NOMO-1 treated with dmso at 0.1 percent for 144 hours (cell line): ENCODE results near the gene MGAT4B.
"Not testable (repeated sequence)": the region's sequence is repeated elsewhere in the genome, so short reads cannot be mapped to it uniquely, and the experiment has no call there.

ENCODE experiments used
- DNase-seq: peaks from one replicate; lab custom pipeline; 2025; ENCODE audit not compliant: unreplicated experiment; lab: John Stamatoyannopoulos, UW

Gene MGAT4B

GRCh38 chr5:179795863-179796833 is 10.5 kb downstream of the MGAT4B start:
- DNase-seq = peak; percentile 85

- no peak for DNase-seq
Measured at GRCh38 chr5:179795049-179795862, 11.4 kb downstream of the MGAT4B start.

GRCh38 chr5:179794575-179794974 is 12.1 kb downstream of the MGAT4B start:
- DNase-seq = no peak

DNA sequence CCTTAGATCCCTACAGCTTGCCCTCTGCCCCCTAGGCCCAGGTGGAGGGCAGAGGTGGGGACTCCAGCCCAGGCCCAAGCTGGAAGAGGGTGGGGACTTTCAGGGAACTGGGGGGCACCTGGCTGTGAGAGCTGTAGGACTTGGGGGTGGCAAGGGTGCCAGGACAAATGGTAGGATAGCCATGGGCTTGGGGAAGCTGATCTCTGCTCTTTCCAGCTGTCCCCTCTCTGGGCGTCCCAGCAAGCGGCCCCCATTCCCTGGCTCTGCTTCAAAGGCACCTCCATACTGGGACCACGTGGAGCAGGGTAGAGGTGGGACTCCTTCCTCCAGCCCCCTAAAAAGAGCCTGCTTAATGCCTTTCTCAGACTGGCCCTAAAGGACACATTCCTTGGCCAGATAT is 12.5 kb downstream of the MGAT4B start:
- no peak for DNase-seq

DNA sequence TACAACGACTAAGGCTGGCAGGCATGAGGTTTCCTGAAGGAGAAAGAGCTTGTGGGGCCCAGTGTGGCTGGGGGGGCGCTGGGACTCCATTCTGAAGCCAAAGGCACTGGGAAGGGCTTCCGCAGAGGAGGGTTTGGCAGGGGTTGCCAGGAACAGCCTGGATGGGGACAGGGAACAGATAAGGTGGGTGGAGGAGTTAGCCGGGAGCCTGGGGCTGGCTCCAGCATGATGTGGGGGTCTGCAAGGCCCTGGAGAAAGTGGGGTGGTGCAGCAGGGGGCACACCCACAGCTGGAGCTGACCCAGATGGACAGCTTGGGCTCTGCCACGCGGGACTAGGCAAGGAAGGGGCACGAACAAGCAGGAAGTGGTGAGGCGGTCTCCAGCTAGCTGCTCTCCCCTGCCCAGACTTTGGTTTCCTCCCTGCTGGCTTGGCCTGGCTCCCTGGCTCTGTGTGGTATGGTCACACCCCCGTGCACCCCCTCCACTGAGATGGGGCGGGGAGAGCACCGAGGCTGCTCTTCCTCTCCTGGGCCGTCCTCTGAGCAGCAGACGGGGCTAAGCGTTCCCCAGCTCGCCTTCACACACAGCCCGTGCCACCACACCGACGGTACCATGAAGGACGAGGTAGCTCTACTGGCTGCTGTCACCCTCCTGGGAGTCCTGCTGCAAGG is 13.1 kb downstream of the MGAT4B start, which contains the start of gene LTC4S:
LTC4S (plus strand) TSS at position 519 of the 672 bp plus-strand sequence; CDS start at position 614, 95 bp downstream.
- peak; percentile 90 for DNase-seq

GRCh38 chr5:179792612-179793467 is 13.8 kb downstream of the MGAT4B start:
- peak; percentile 18 for DNase-seq

- DNase-seq = no peak
Measured at GRCh38 chr5:179791881-179792611, 14.6 kb downstream of the MGAT4B start.

GRCh38 chr5:179789278-179789677 is 17.4 kb downstream of the MGAT4B start:
- DNase-seq = not testable (repeated sequence)

- no peak for DNase-seq
Measured at GRCh38 chr5:179788193-179788854, 18.3 kb downstream of the MGAT4B start.

- no peak for DNase-seq
Measured at GRCh38 chr5:179786861-179787260, 19.8 kb downstream of the MGAT4B start.

DNA sequence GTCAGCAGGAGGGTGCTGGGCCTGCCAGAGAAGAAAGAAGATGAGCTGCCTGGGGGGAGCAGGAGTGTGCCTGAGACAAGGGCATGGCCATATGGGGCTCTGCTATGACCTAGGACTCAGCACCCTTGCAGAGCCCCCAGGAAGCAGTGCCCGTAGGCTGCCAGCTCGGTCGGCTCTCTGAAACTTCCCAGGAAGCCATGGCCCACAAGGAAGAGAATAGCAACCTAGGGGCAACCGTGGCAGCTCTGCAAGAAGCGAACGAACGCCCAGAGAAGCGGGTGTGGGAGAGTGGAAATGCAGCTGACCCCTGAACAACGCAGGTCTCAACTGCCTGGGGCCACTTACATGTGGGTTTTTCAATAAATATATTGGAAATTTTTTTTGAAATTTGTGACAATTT is 23.5 kb downstream of the MGAT4B start:
- DNase-seq = no peak

DNA sequence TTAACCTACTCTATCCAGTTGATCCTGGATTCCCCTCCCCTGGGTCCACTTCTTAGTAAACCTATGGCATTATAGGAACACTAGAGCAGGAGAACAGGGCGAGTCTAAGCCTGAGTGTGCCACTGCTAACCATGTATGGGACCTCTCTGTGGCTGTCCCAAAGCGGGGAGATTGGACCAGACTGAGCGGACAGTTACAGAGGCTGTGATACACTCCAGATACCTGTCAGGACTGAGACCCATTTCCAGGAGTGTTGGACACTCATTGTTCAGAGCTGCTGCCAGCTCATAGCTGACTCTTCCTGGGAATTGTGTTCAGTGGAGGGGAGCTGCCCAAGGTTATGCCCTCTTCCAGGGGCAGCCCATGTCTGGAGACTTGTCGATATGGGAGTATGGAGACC is 24.8 kb downstream of the MGAT4B start:
- DNase-seq = no peak

- peak; percentile 77 for DNase-seq
Measured at GRCh38 chr5:179780362-179780761, 26.3 kb downstream of the MGAT4B start.

GRCh38 chr5:179779826-179780225 is 26.8 kb downstream of the MGAT4B start:
- no peak for DNase-seq

DNA sequence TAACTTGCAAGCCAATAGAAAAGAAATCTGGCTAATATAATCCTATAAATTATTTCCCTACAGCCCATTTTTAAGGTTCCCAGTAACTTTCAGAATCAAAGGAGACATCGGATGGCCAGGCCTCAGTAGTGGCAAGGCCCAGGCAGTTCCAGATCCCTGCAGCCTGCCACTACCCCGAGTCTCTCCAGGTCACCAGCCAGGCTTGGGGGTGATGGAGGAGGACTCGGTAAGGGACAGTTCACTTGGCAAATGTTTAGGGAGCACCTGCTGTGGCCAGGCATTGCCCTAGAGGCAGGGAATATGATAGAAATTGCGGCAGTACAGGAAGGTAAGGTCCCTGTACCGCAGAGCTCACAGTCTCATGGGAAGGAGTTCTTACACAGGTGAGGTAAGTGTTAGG is 28.1 kb downstream of the MGAT4B start:
- no peak for DNase-seq

GRCh38 chr5:179777909-179778308 is 28.8 kb downstream of the MGAT4B start:
- no peak for DNase-seq

DNA sequence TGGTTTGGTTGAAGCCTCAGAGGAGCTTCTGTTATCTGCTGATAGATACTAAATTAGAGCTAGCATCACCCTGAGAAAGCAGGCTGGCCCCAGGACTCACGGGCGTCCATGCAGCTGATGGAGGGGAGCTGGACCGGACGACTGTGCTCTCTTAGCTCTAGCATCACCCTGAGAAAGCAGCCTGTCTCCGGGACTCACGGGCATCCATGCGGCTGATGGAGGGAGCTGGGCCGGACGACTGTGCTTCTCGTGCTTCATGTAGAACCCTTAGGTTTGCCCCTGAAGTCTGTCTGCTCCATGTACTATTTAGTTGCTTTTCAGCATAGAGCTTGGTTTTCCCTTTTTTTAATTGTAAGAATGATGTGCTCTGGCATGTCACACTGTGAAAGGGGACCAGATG is 29.2 kb downstream of the MGAT4B start:
- DNase-seq = no peak

DNA sequence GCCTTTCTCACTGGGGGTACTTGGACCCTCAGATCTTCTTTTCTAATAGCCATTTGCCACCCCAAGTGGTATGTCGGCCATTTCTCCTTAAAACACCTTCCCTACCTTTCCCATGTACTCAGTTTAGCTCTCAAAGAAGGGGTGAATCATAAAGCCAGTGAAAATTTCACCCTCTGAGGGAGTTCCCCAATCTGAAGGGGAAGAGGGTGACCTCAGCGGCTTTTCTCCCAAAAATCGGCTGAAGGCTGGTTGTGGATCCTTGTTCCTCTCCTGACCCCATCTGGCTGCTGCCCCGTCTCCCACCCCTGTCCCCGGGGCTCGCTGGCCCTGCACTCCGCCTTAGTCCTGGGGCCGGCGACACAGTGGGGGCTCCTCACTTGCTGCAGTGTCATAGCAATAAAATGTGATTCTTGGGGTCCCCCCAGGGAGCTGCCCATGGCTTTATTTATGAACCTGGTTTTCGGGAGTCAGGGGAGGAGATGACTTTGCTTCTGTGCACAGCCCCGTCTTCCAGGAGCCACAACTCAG is 30.2 kb downstream of the MGAT4B start:
- no peak for DNase-seq

DNA sequence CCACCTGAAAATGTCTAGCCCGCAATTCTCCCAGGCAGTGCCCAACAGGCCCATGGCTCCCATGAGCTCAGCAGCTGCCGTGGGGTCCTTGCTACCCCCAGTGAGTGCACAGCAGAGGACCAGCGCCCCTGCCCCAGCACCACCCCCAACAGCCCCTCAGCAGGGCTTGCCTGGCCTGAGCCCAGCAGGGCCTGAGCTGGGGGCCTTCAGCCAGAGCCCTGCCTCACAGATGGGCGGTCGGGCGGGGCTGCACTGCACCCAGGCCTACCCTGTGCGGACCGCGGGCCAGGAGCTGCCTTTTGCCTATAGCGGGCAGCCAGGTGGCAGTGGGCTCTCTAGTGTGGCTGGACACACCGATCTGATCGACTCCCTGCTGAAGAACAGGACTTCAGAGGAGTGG is 32.2 kb downstream of the MGAT4B start:
- no peak for DNase-seq
